Naive B cell (primary cell): ENCODE results near the gene STUM. TPM values are rescaled to one million over a fixed set of nuclear protein-coding genes. Genes with fewer than 3 reads are reported as not detected.

Experiments
- ATAC-seq, 2 donors: fragments of 150-1000 bp; cut with Tn5 transposase; 2 replicates each; pipeline ENCODE4 v1.10.0; 2021; ENCODE audit warnings: low read depth in 2 of 2, mild to moderate bottlenecking in 2 of 2, moderate library complexity in 2 of 2
- DNase-seq: peaks from one replicate; pipeline ENCODE4 v3.0.0; 2022
- H3K27ac Mint-ChIP-seq, 6 donors: one replicate each; pipeline ENCODE4 v1.8.0; 2020 to 2022; ENCODE audit warnings: mild to moderate bottlenecking in 6 of 6, mixed read lengths in 6 of 6, moderate library complexity in 5 of 6, inconsistent platforms in 2 of 6
- H3K27me3 Mint-ChIP-seq, 3 donors: one replicate each; pipeline ENCODE4 v1.8.0; 2021 to 2022; ENCODE audit warnings: mixed read lengths in 3 of 3, mild to moderate bottlenecking in 1 of 3
- H3K36me3 Mint-ChIP-seq, 2 donors: one replicate each; pipeline ENCODE4 v1.8.0; 2020 to 2022; ENCODE audit warnings: mixed read lengths in 2 of 2, inconsistent platforms in 1 of 2, mild to moderate bottlenecking in 1 of 2
- H3K4me1 Mint-ChIP-seq, 3 donors: one replicate each; pipeline ENCODE4 v1.8.0; 2020 to 2022; ENCODE audit warnings: mixed read lengths in 3 of 3, inconsistent platforms in 1 of 3, mild to moderate bottlenecking in 1 of 3, moderate library complexity in 1 of 3
- H3K4me3 Mint-ChIP-seq, 8 donors: one replicate each; pipeline ENCODE4 v1.8.0; 2020 to 2022; ENCODE audit warnings: mild to moderate bottlenecking in 8 of 8, mixed read lengths in 8 of 8, moderate library complexity in 8 of 8, inconsistent platforms in 2 of 8
- H3K9me3 Mint-ChIP-seq, 7 donors: one replicate each; pipeline ENCODE4 v1.8.0; 2020 to 2022; ENCODE audit warnings: mixed read lengths in 7 of 7, mild to moderate bottlenecking in 5 of 7, inconsistent platforms in 2 of 7, moderate library complexity in 1 of 7
- polyA plus RNA-seq, 6 donors: library from polyadenylated mRNA; unstranded; fragments of 300-500 nt; fragmentation: Illumina TruSeq; gene quantifications; one replicate each; pipeline ENCODE4 v1.2.3, GENCODE V29; 2021; ENCODE audit warnings: low read depth in 6 of 6

STUM gene
- polyA plus RNA-seq, 6 donors from 2014 or later = 0.04 TPM; not detected in 5

DNA sequence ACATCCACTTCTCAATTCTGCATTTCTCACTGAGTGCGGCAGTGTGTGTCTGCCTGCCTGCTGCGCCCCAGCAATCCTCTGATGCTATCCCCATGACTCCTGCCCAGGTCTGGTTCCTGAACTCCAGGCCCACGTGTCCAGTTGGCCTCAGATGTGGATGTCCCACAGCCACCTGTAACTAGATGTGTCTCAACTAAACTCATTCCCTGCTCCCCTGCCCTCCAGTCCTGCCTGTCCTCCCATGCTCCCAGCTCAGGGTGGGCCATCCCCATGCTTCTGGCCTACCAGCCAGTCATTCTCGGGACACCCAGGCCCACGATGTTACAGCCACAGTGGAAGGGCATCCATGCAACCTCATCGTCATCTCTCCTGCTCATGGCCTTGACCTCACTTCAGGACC is 76.8 kb downstream of the STUM start:
- no peaks in the 10 kb centered on the region for H3K27me3 Mint-ChIP-seq
- H3K4me3 Mint-ChIP-seq = peak overlapping the region in 2 of 8 donors; percentile 32 to 44
- DNase-seq (no peak), ATAC-seq (no peak)
- peak overlapping the region in 1 of 6 donors; percentile 29 for H3K27ac Mint-ChIP-seq
- peaks cover 0 to 5% of the 10 kb centered on the region in 2 donors for H3K36me3 Mint-ChIP-seq
- H3K9me3 Mint-ChIP-seq = peaks cover 0 to 7% (median 3%) of the 10 kb centered on the region in 7 donors
- H3K4me1 Mint-ChIP-seq = peaks cover 25 to 45% (median 33%) of the 10 kb centered on the region in 3 donors

DNA sequence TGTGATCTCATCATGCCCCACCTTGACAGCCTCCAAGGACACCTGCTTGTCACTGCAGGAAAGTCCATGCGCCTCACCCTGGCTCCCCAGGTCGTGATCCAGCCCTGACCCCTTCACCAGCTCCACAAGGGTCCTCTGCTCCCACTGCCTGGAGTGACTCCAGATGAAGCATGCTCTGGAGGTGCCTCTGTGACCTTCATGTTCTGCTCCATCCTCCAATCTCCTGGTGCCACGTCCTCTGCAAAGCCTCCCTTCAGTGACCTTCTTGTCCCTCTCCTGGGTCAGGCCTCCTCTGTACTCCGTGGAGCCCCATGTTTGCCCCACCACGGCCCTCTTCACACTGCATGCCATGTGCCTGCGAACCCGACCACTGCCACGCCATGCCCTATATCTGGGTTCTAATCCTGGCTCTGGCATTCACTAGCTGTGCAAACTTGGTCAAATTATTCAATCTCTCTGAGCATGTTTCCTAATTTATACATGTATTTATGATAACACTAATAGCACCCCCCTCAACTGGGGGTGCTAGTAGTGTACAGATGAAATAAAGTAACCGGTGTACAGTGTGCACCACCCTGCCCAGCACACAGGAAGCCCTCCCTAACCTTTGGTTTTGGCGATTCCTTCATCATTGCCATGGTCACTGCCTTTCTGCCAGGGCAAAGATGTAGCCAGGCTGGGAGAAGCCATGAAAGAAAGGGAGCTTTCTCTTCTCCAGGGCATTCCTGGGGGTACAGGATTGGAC is 77.4 kb downstream of the STUM start:
- peak overlapping the region in 5 of 6 donors; percentile 52 to 81 (median 65) for H3K27ac Mint-ChIP-seq
- ATAC-seq = peak; percentile 40 to 49
- no peak for DNase-seq
- no peaks in the 10 kb centered on the region for H3K27me3 Mint-ChIP-seq
- H3K4me3 Mint-ChIP-seq = peak overlapping the region in 7 of 8 donors; percentile 48 to 89 (median 79)
- H3K4me1 Mint-ChIP-seq = peaks cover 30 to 51% (median 40%) of the 10 kb centered on the region in 3 donors
- H3K36me3 Mint-ChIP-seq = peaks cover 0 to 5% of the 10 kb centered on the region in 2 donors
- peaks cover 0 to 7% (median 3%) of the 10 kb centered on the region in 7 donors for H3K9me3 Mint-ChIP-seq

DNA sequence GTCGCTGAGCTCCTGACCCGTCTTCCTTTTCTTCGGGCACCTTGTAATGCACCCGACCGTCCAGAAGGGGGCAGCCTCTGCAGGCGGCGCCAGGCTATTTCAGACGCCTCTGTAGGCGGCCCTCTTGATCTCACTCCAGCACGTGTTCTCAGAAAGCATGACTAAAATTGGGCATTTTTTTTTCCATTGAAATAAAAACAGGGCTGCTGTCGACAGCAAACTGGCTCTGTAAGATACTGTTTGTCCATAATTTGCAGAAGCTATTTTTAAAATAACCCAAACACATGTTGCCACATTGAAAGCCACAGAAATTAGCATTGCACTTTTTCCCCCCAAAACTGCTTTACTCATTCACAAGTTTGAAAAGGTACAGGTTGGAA is 78.0 kb downstream of the STUM start:
- Mint-ChIP-seq H3K4me3 (peak overlapping the region in 7 of 8 donors; percentile 48 to 89 (median 79)), H3K27me3 (no peaks in the 10 kb centered on the region), H3K36me3 (peaks cover 0 to 5% of the 10 kb centered on the region in 2 donors), H3K4me1 (peaks cover 35 to 57% (median 46%) of the 10 kb centered on the region in 3 donors), H3K27ac (peak overlapping the region in 4 of 6 donors; percentile 33 to 81 (median 65)), H3K9me3 (peaks cover 0 to 7% (median 3%) of the 10 kb centered on the region in 7 donors)
- DNase-seq (peak; percentile 70), ATAC-seq (peak; percentile 86 to 88)

DNA sequence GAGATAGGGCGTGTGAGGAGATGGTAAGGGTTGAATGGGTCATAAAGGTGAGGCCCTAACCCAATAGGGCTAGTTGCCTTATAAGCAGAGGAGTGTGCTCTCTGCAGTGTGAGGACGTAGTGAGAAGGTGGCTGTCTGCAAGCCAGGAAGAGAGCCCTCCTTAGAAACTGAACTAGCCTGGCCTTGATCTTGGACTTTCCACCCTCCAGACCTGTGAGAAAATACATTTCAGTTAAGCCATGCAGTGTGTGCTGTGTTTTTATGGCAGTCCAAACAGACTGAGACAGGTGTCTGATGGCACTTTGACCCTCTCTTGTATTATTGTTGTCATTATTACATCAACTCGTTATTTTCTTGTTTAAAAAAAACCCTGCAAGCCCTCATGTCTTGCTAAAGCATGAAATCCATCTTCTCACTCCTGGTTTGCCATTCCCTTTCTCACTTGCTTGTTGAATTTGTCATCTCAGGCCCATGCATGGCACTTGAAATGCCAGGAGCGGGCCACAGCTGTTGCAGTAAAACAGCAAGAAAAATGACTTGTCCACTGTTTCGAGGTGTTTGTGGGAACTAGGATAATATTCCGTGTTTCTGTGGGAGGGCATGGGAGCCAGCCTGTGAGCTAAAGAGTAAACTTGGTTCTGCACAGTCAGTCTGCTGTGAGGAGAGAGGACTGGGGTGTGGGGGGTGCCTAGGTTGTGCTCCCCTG is 78.6 kb downstream of the STUM start:
- Mint-ChIP-seq H3K9me3 (peaks cover 0 to 5% (median 3%) of the 10 kb centered on the region in 7 donors), H3K27ac (peak overlapping the region in 3 of 6 donors; percentile 44 to 81 (median 78)), H3K4me3 (peak overlapping the region in 3 of 8 donors; percentile 5 to 79 (median 15)), H3K36me3 (peaks cover 0 to 5% of the 10 kb centered on the region in 2 donors), H3K27me3 (no peaks in the 10 kb centered on the region), H3K4me1 (peaks cover 42 to 63% (median 52%) of the 10 kb centered on the region in 3 donors)
- ATAC-seq (no peak), DNase-seq (no peak)

DNA sequence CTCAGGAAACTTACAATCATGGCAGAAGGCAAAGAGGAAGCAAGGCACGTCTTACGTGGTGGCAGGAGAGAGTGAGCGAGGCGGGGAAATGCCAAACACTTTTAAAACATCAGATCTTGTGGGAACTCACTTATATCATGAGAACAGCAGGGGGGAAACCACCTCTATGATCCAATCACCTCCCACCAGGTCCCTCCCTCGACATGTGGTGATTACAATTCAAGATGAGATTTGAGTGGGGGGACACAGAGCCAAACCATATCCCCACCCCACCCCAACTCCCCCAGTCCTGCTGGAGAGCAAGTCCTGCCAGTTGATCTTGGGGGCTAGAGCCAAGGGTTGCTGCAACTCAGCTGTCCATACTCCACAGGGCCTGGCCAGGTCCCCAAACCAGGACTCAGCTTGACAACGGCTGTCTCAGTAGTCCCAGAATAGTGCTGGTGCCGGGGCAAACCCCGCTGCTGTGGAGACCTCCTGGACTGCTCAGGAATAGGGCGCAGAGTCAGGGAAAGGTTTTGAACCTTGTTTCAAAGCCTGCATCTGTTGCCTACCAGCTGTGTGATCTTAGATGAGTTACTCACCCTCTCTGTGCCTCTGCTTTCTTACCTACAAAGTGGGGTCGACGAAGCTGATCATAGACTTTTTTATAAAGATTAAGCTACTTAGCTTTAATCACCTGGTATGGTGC is 79.5 kb downstream of the STUM start:
- DNase-seq = no peak
- Mint-ChIP-seq H3K9me3 (peaks cover 0 to 5% (median 3%) of the 10 kb centered on the region in 7 donors), H3K27ac (peak overlapping the region in 4 of 6 donors; percentile 24 to 75 (median 40)), H3K27me3 (no peaks in the 10 kb centered on the region), H3K4me3 (peak overlapping the region in 2 of 8 donors; percentile 5 to 20), H3K4me1 (peaks cover 50 to 72% (median 61%) of the 10 kb centered on the region in 3 donors), H3K36me3 (peaks cover 0 to 5% of the 10 kb centered on the region in 2 donors)
- peak in 1 of 2 donors; percentile 20 for ATAC-seq

DNA sequence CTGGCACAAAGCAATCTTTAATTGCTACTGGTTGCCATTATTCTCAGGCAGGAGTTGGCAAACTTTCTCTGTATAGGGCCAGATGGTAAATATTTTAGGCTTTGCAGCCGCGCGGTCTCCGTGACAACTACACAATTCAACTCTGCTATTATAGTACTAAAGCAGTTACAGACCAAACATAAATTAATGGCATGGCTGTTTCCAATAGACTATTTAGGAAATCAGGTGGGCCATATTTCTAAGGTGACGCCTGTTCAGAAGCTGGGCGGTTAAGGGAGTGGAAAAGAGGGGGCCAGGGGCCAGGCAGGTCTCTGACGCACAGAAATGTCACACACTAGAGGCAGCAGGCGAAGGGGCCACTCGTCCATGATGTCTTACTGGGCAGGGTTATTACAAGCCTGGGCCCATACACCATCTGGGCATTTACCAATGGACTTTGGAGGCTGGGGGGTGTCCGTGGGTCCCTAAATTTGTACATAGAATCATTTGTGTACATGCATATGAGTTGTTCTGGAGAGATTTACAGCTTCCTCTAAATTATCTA is 80.1 kb downstream of the STUM start:
- no peak for ATAC-seq
- Mint-ChIP-seq H3K9me3 (peaks cover 0 to 5% (median 3%) of the 10 kb centered on the region in 7 donors), H3K36me3 (peaks cover 0 to 5% of the 10 kb centered on the region in 2 donors), H3K27me3 (no peaks in the 10 kb centered on the region), H3K4me1 (peaks cover 56 to 78% (median 67%) of the 10 kb centered on the region in 3 donors), H3K4me3 (peak overlapping the region in 1 of 8 donors; percentile 74), H3K27ac (peak overlapping the region in 2 of 6 donors; percentile 4 to 39)
- no peak for DNase-seq

DNA sequence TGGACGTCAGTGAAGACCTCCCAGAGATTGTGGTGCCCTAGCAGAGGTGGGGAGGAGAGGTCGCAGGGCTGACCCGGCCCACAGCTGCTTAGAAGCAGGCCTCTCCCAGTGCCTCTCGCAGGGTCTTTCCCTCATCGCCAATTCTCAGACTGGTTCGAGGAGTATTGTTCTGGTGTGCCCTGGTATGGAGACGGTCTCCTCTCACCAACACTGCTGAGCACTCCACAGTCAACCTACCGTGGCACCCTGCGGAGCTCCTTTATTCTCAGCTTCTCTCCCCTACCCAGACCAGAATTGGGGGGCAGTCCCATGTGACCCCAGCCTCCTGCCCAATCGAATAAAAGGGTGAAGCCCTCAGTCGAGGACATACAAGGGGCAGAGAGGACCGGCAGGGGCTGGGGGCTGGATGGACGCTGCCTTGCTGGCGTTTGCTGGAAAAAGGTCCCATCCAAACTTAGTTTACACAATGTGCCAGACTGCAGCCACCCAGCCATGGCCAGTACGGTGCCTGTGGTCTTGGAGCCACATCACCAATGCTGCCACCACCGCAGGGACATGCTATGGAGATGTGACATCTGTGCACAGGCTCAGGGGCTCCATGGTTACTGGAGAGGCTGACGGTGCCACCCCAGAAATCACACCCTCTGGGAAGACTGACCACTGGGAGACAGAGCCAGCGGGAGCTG is 80.8 kb downstream of the STUM start:
- peak overlapping the region in 3 of 6 donors; percentile 20 to 57 (median 39) for H3K27ac Mint-ChIP-seq
- ATAC-seq = no peak

DNA sequence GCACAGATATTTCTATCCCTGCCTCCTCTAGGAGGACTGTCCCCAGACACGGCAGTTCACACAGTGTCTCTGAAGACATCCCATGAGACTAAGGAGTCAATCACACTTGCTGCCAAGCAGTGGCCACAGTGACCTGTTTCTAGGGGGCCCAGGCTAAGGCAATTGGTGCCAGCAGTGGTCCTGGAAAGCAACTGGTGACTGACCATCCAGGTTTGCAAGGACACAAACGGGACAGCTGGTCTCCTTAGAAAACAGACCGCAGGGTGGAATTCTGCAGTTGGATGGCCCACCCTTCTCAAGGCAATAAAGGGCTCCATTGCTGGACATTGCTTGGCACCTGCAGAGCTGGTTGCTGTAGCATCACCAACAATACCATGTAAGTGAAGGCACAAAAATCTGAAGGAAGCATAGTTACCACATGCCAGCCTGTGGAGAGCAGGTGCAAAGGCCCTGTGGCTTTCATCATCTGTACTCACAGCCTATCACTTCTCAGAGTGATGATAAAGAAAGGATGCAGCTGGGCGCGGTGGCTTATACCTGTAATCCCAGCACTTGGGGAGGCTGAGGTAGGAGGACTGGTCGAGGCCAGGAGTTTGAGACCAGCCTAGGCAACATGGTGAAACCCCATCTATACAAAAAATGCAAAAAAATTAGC is 81.5 kb downstream of the STUM start:
- H3K27me3 Mint-ChIP-seq = no peaks in the 10 kb centered on the region
- peaks cover 62 to 86% (median 77%) of the 10 kb centered on the region in 3 donors for H3K4me1 Mint-ChIP-seq
- H3K27ac Mint-ChIP-seq = peak overlapping the region in 5 of 6 donors; percentile 31 to 92 (median 61)
- ATAC-seq (no peak), DNase-seq (no peak)
- peaks cover 0 to 5% of the 10 kb centered on the region in 2 donors for H3K36me3 Mint-ChIP-seq
- peaks cover 0 to 5% (median 3%) of the 10 kb centered on the region in 7 donors for H3K9me3 Mint-ChIP-seq
- H3K4me3 Mint-ChIP-seq = peak overlapping the region in 1 of 8 donors; percentile 54

More for the DNA sequence above, 80.8 kb downstream of the STUM start:
- Mint-ChIP-seq H3K4me3 (peak overlapping the region in 3 of 8 donors; percentile 3 to 54 (median 16)), H3K27me3 (no peaks in the 10 kb centered on the region), H3K9me3 (peaks cover 0 to 5% (median 3%) of the 10 kb centered on the region in 7 donors), H3K4me1 (peaks cover 58 to 85% (median 73%) of the 10 kb centered on the region in 3 donors), H3K36me3 (peaks cover 0 to 5% of the 10 kb centered on the region in 2 donors)
- DNase-seq = no peak

DNA sequence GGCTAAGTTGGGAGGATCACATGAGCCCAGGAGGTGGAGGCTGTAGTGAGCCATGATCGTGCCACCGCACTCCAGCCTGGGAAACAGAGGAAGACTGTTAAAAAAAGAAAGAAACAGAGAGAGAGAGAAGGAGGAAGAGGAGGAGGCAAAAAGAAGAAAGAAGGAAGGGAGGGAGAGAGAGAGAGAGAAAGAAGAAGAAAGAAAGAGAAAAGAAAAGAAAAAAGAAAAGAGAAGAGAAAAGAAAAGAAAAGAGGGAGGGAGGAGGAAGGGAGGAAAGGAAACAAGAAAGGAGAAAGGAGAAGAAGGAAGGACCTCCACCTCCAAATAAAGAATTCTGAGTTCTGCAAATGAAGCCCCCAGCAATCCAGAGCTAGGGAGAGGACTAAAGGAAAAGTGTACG is 82.0 kb downstream of the STUM start:
- peak overlapping the region; percentile 31 to 92 (median 63) for H3K27ac Mint-ChIP-seq
- peaks cover 62 to 86% (median 78%) of the 10 kb centered on the region in 3 donors for H3K4me1 Mint-ChIP-seq
- peaks cover 0 to 5% of the 10 kb centered on the region in 2 donors for H3K36me3 Mint-ChIP-seq
- no peak for ATAC-seq
- peak overlapping the region in 2 of 8 donors; percentile 32 to 87 for H3K4me3 Mint-ChIP-seq
- H3K27me3 Mint-ChIP-seq = no peaks in the 10 kb centered on the region
- peaks cover 0 to 5% (median 3%) of the 10 kb centered on the region in 7 donors for H3K9me3 Mint-ChIP-seq
- DNase-seq = no peak

DNA sequence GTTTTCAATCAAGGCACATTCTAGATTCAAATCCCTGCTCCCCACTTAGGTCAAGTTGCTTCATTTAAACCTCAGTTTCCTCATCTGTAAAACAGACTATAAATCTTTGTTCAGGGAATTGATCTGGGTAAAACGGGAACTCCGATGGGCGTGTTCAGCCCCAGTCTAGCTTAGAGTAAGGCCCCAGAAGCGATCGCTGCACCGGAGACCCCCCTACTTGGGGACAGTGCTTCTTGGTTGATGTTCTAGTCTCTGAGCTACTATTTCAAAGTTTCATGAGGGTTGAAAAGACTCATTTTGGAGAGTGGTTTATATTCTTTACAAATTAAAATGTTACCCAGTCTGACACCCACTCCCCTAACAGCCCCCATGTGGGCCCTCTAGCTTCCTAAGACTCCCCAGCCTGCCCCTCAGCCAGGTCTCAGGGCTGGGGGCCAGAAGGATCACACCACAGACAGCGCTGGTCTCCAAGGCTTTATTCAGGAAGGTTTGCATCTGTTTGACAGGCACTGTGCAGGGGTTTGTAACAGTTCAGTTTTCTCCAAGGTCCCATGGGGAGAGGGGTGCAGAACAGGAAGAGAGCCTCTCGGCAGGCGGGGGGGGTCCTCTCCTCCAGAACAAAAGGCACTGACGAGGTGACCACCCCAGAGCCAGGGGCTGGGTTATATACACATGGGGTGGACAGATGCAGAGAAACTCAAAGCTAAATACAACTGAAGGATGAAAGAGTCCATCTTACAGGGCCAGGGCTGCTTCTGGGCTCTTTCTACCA is 82.9 kb downstream of the STUM start:
- Mint-ChIP-seq H3K36me3 (peaks cover under 1 to 5% of the 10 kb centered on the region in 2 donors), H3K4me1 (peaks cover 56 to 80% (median 70%) of the 10 kb centered on the region in 3 donors), H3K9me3 (peaks cover 0 to 5% (median 3%) of the 10 kb centered on the region in 7 donors), H3K4me3 (peak overlapping the region in 7 of 8 donors; percentile 3 to 87 (median 58)), H3K27me3 (no peaks in the 10 kb centered on the region), H3K27ac (peak overlapping the region; percentile 25 to 98 (median 84))
- DNase-seq = no peak
- ATAC-seq = no peak

DNA sequence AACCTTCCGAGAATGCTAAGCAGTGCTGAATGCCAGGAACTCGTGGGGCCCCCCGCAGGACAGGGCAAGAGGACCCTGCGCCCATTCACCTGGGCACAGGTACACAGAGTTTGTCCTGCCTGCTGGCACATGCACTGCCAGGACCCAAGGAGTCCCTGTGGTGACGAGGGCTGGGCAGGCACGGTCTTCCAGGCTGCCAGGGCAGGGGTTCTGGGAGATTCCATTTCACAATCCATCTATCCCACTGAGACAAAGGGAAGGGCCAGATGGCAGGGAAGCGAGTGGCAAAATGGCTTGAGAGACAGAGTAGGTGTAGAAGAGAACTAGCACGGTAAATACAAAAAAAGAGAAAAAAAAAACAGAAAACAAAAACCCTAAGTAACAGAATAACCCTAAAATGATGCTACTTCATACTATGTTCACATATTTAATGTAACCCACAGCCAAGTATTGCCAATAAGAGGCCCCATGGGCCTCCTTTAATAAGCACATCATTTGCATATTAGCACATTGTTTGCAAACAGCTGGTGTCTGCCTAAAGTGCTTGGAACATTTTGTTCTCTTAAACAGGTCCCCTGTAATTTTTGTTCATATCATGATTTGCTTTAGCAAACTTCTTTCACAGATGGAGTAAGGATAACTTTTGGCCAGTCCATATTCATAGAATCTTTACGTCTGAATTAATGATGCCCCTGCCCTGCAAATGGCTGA is 83.8 kb downstream of the STUM start:
- Mint-ChIP-seq H3K36me3 (peaks cover 9 to 12% of the 10 kb centered on the region in 2 donors), H3K4me3 (peak overlapping the region; percentile 8 to 88 (median 71)), H3K9me3 (peaks cover 0 to 5% (median 3%) of the 10 kb centered on the region in 7 donors), H3K27ac (peak overlapping the region; percentile 75 to 98 (median 97)), H3K4me1 (peaks cover 54 to 75% (median 70%) of the 10 kb centered on the region in 3 donors), H3K27me3 (no peaks in the 10 kb centered on the region)
- DNase-seq (no peak), ATAC-seq (peak; percentile 13 to 24)
